ENCODE measurements around the gene CLEC4E. TPM values are rescaled to one million over a fixed set of nuclear protein-coding genes. Genes with fewer than 3 reads are reported as not detected.
"Not testable (repeated sequence)": the region's sequence is repeated elsewhere in the genome, so short reads cannot be mapped to it uniquely, and the experiment has no call there.

The CLEC4E gene, protein sequence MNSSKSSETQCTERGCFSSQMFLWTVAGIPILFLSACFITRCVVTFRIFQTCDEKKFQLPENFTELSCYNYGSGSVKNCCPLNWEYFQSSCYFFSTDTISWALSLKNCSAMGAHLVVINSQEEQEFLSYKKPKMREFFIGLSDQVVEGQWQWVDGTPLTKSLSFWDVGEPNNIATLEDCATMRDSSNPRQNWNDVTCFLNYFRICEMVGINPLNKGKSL
- total RNA-seq (1 to 10 TPM in 1 of 2 donors, under 1 TPM in 1; 0.28 to 1.6 TPM), polyA plus RNA-seq (ENCODE audit: insufficient read length in 2 of 2) (not detected)
- long read RNA-seq, donor 1 = 0 reads
- long read RNA-seq, donor 2 = 0 reads
- long read RNA-seq, donor 3 = 0 reads
- long read RNA-seq, donor 4 = 0 reads

DNA sequence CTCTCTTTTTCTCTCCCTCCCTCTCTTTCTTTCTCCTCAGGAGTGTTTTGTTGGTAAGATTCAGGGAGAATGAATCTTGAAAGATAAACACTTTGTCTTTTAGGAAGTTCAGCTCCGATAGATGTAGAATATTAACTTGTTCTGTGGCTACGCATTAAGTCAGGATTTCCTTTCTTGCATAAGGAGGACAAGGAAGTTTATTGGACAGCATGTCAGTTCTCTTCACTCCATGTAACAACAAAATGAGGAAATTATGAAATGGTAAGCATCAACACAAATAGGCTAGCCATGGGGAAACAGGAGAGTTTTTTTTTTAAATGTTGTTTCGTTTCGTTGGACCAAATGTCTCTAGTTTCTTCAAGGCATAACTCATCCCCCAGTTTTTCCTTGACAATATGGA is at the start of gene CLEC4E:
CLEC4E (minus strand) TSS at position 75 of the 400 bp plus-strand sequence. CDS start 108 bp downstream, outside the sequence.
- not testable (repeated sequence) for H3K36me3 ChIP-seq (ENCODE audit: control insufficient read depth, insufficient read depth, low read length); DNase-seq (ENCODE audit: low read depth in 4 of 6, low spot score in 6 of 6); H3K9me3 ChIP-seq (ENCODE audit: control insufficient read depth, insufficient read depth, low read length); H3K27ac ChIP-seq (ENCODE audit: low read depth, low read length); H3K4me3 ChIP-seq (ENCODE audit: low read depth, low read length); H3K4me1 ChIP-seq (ENCODE audit: control insufficient read depth, insufficient read depth, low read length); H3K27me3 ChIP-seq (ENCODE audit: control insufficient read depth, insufficient read depth, low read length)
- no CpG with 5 or more reads among the region's 4 CpGs for WGBS (ENCODE audit: insufficient coverage)

DNA sequence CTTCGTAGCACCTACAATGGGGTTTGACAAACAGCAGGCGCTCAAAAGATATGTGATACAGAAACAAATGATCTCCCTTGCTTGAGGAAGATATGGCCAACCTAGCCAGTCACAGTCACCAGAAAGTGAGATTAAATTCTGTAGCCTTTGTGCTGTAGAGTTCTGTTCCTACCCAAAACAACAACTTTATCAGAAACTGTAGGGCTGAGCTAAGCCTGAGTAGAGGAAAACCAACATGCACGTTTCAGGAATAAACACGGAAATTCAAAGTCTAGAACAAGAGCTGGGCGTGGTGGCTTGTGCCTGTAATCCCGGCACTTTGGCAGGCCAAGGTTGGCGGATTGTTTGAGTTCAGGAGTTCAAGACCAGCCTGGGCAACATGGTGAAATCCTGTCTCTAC is 49.0 kb upstream of the CLEC4E start:
- Histone ChIP-seq H3K9me3 (ENCODE audit: control insufficient read depth, insufficient read depth, low read length) (no peaks in the 10 kb centered on the region), H3K4me1 (ENCODE audit: control insufficient read depth, insufficient read depth, low read length) (no peaks in the 10 kb centered on the region), H3K4me3 (ENCODE audit: low read depth, low read length) (no peak overlapping the region), H3K36me3 (ENCODE audit: control insufficient read depth, insufficient read depth, low read length) (no peaks in the 10 kb centered on the region), H3K27ac (ENCODE audit: low read depth, low read length) (no peak overlapping the region), H3K27me3 (ENCODE audit: control insufficient read depth, insufficient read depth, low read length) (no peaks in the 10 kb centered on the region)
- WGBS (ENCODE audit: insufficient coverage) = 95% methylated on average over 6 of the region's 7 CpGs
- DNase-seq (ENCODE audit: low read depth in 4 of 6, low spot score in 6 of 6) = no peak

DNA sequence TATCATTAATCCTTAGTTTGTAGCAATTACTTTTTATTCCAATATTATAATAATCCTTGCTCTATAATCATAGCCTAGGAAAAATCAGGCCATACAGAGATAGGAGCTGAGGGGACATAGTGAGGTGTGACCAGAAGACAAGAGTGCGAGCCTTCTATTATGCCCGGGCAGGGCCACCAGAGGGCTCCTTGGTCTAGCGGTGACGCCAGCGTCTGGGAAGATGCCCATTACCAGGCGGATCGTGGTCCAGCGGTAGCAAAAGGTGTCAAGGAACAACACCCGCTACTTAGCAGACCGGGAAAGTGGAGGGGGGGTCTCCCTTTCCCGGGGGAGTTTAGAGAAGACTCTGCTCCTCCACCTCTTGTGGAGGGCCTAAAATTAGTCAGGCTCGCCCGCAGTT is 43.8 kb upstream of the CLEC4E start:
- not testable (repeated sequence) for H3K4me3 ChIP-seq (ENCODE audit: low read depth, low read length); DNase-seq (ENCODE audit: low read depth in 4 of 6, low spot score in 6 of 6); H3K27me3 ChIP-seq (ENCODE audit: control insufficient read depth, insufficient read depth, low read length); H3K27ac ChIP-seq (ENCODE audit: low read depth, low read length); H3K9me3 ChIP-seq (ENCODE audit: control insufficient read depth, insufficient read depth, low read length); H3K4me1 ChIP-seq (ENCODE audit: control insufficient read depth, insufficient read depth, low read length); H3K36me3 ChIP-seq (ENCODE audit: control insufficient read depth, insufficient read depth, low read length)
- 94% methylated on average over 11 of the region's 13 CpGs for WGBS (ENCODE audit: insufficient coverage)

DNA sequence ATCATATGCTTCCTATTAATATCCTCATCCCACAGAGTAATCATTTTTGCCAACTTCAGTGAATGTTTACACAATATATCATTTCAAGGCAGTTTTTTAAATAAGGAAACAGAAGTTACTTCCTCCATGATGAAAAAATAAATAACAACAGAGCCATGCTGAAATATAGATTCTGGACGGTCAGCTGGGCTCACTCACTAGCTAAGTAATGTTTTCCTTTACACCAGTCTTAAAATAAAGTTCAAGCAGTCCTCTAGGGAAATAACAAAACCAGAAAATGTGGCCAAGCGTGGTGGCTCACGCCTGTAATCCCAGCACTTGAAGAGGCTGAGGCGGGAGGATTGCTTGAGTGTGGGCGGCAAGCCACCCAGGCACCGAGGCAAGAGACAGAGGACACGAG is 43.3 kb upstream of the CLEC4E start:
- 90% methylated on average over 2 of the region's 7 CpGs for WGBS (ENCODE audit: insufficient coverage)
- Histone ChIP-seq H3K9me3 (ENCODE audit: control insufficient read depth, insufficient read depth, low read length) (no peaks in the 10 kb centered on the region), H3K27ac (ENCODE audit: low read depth, low read length) (no peak overlapping the region), H3K4me3 (ENCODE audit: low read depth, low read length) (no peak overlapping the region), H3K36me3 (ENCODE audit: control insufficient read depth, insufficient read depth, low read length) (no peaks in the 10 kb centered on the region), H3K4me1 (ENCODE audit: control insufficient read depth, insufficient read depth, low read length) (no peaks in the 10 kb centered on the region), H3K27me3 (ENCODE audit: control insufficient read depth, insufficient read depth, low read length) (no peaks in the 10 kb centered on the region)
- no peak for DNase-seq (ENCODE audit: low read depth in 4 of 6, low spot score in 6 of 6)

DNA sequence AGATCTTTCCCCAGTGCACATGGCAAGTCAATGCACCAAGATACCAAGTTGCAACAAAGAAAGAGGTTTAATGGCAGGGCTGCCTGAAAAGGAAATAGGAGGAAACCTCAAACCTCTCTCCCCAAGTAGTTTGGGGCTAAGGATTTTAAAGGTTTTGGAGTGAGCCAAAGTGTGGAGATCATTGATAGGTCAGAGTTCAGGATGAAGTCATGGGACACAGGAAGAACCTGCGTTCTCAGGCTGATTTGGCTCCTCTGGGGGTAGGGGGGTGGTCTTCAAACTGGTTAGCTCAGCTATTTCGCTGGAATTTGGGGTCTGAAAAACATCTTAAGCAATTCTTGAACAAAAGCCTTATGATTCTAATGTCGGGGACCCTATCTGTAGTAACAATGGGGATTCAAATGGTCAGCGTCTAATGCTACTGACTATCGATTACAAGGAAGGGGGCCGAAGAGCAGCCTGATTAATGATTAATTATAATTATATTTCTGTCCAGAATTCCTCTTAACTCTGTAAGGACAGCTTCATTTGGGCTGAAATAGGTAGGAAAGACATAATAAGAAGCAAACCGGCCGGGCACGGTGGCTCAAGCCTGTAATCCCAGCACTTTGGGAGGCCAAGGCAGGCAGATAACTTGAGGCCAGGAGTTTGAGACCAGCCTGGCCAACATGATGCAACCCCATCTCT is 40.5 kb upstream of the CLEC4E start:
- Histone ChIP-seq H3K27ac (ENCODE audit: low read depth, low read length) (no peak overlapping the region), H3K4me3 (ENCODE audit: low read depth, low read length) (no peak overlapping the region), H3K9me3 (ENCODE audit: control insufficient read depth, insufficient read depth, low read length) (no peaks in the 10 kb centered on the region), H3K36me3 (ENCODE audit: control insufficient read depth, insufficient read depth, low read length) (no peaks in the 10 kb centered on the region), H3K27me3 (ENCODE audit: control insufficient read depth, insufficient read depth, low read length) (no peaks in the 10 kb centered on the region), H3K4me1 (ENCODE audit: control insufficient read depth, insufficient read depth, low read length) (no peaks in the 10 kb centered on the region)
- DNase-seq (ENCODE audit: low read depth in 4 of 6, low spot score in 6 of 6) = no peak
- 75% methylated on average over 1 of the region's 9 CpGs for WGBS (ENCODE audit: insufficient coverage)

DNA sequence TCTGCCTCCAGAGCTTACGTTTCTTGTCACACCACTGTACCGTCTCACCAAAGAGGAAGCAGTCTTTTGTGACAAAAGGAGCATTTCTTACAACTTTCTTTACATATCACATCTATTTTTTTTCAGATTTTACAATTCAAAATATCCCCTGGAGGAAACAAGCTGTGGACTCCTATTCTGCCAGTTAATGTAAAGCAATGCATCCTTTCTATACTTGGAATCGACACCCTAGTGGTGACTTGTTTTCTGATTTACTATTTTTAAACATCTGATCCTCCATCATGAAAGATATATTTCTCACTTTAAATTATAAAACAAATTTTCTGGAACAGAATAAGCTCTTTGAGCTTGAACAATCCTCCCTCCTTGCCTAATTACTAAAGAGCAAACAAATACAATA is 37.2 kb upstream of the CLEC4E start:
- 100% methylated on average over 1 of the region's 3 CpGs for WGBS (ENCODE audit: insufficient coverage)
- no peaks in the 10 kb centered on the region for H3K4me1 ChIP-seq (ENCODE audit: control insufficient read depth, insufficient read depth, low read length)
- no peaks in the 10 kb centered on the region for H3K27me3 ChIP-seq (ENCODE audit: control insufficient read depth, insufficient read depth, low read length)
- H3K4me3 ChIP-seq (ENCODE audit: low read depth, low read length) = no peak overlapping the region
- no peak overlapping the region for H3K27ac ChIP-seq (ENCODE audit: low read depth, low read length)
- H3K36me3 ChIP-seq (ENCODE audit: control insufficient read depth, insufficient read depth, low read length) = no peaks in the 10 kb centered on the region
- H3K9me3 ChIP-seq (ENCODE audit: control insufficient read depth, insufficient read depth, low read length) = no peaks in the 10 kb centered on the region
- no peak for DNase-seq (ENCODE audit: low read depth in 4 of 6, low spot score in 6 of 6)

DNA sequence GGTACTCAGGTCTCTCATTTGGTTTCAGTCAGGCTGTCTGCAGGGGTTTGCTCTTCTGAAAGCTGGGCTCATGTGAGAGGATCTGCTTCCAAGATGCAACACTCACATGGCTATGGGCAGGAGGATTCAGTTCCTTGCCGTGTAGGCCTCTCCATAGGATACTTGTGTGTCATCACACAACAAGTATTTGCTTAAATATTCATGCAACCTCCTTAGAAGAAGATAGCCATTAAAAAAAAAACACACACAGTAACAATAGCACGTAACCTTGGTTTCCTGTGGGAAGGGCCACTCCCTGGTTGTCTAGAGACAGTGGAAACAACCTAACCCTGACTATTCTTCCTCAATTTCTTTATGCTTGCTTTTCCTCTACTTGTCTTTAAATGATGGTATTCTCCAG is 31.8 kb upstream of the CLEC4E start:
- Histone ChIP-seq H3K9me3 (ENCODE audit: control insufficient read depth, insufficient read depth, low read length) (no peaks in the 10 kb centered on the region), H3K4me1 (ENCODE audit: control insufficient read depth, insufficient read depth, low read length) (no peaks in the 10 kb centered on the region), H3K4me3 (ENCODE audit: low read depth, low read length) (no peak overlapping the region), H3K36me3 (ENCODE audit: control insufficient read depth, insufficient read depth, low read length) (no peaks in the 10 kb centered on the region), H3K27me3 (ENCODE audit: control insufficient read depth, insufficient read depth, low read length) (no peaks in the 10 kb centered on the region), H3K27ac (ENCODE audit: low read depth, low read length) (no peak overlapping the region)
- DNase-seq (ENCODE audit: low read depth in 4 of 6, low spot score in 6 of 6) = no peak
- WGBS (ENCODE audit: insufficient coverage) = no CpG with 5 or more reads among the region's 2 CpGs

DNA sequence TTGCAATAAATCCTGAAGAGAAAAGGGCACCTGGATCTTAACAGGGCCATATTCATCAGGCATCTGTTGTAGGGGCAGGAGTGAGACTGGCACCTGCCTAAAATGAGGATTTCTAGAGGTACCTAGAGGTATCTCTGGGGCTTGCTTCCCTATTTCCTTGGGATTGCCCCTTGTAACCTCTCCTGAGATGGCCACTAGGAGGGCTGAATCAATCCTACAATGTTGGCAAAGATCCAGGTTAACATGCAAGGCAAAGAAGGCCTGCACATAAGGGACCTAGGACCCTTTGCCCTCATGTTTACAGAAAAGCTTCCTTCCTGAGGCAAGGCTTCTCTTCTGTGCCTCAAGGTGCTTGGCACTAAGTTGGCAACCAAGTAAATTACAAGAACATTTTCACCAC is 25.8 kb upstream of the CLEC4E start:
- Histone ChIP-seq H3K27me3 (ENCODE audit: control insufficient read depth, insufficient read depth, low read length) (no peaks in the 10 kb centered on the region), H3K4me1 (ENCODE audit: control insufficient read depth, insufficient read depth, low read length) (no peaks in the 10 kb centered on the region), H3K27ac (ENCODE audit: low read depth, low read length) (no peak overlapping the region), H3K4me3 (ENCODE audit: low read depth, low read length) (no peak overlapping the region), H3K36me3 (ENCODE audit: control insufficient read depth, insufficient read depth, low read length) (no peaks in the 10 kb centered on the region), H3K9me3 (ENCODE audit: control insufficient read depth, insufficient read depth, low read length) (no peaks in the 10 kb centered on the region)
- DNase-seq (ENCODE audit: low read depth in 4 of 6, low spot score in 6 of 6) = no peak

DNA sequence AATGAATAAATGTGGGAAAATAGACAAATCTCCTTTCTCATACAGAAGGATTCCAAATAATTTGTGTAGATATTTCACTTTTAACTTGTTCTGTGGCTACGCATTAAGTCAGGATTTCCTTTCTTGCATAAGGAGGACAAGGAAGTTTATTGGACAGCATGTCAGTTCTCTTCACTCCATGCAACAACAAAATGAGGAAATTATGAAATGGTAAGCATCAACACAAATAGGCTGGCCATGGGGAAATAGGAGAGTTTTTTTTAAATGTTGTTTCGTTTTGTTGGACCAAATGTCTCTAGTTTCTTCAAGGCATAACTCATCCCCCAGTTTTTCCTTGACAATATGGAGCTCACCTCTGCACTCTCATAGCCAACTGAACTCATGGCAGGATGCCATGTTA is 25.3 kb upstream of the CLEC4E start:
- not testable (repeated sequence) for H3K27me3 ChIP-seq (ENCODE audit: control insufficient read depth, insufficient read depth, low read length); H3K27ac ChIP-seq (ENCODE audit: low read depth, low read length); H3K4me3 ChIP-seq (ENCODE audit: low read depth, low read length); H3K36me3 ChIP-seq (ENCODE audit: control insufficient read depth, insufficient read depth, low read length); DNase-seq (ENCODE audit: low read depth in 4 of 6, low spot score in 6 of 6); H3K9me3 ChIP-seq (ENCODE audit: control insufficient read depth, insufficient read depth, low read length); H3K4me1 ChIP-seq (ENCODE audit: control insufficient read depth, insufficient read depth, low read length)
- no CpG with 5 or more reads among the region's 2 CpGs for WGBS (ENCODE audit: insufficient coverage)

DNA sequence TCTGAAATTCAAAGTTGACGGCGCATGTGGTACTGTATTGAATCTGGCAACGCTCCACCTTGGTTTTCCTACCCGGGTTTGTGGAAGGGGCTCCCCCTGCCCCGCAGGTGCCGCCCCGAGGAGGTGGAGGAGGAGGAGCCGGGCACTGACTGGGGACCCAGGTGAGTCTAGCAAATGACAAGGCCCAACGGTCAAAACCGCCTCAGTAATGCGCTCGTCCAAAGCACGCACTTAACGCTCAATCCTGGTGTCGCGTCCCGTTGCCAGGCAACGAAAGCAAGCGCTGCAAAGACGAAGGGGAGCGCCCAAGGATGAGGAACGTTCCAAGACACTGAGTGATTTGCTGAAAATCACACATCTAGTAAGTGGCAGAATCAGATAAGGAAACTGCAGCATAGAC is 24.0 kb upstream of the CLEC4E start:
- H3K27me3 ChIP-seq (ENCODE audit: control insufficient read depth, insufficient read depth, low read length) = no peaks in the 10 kb centered on the region
- DNase-seq (ENCODE audit: low read depth in 4 of 6, low spot score in 6 of 6) = peak in 2 of 6 donors; percentile 34 to 42
- WGBS (ENCODE audit: insufficient coverage) = 62% methylated on average over 22 of the region's 22 CpGs
- no peaks in the 10 kb centered on the region for H3K9me3 ChIP-seq (ENCODE audit: control insufficient read depth, insufficient read depth, low read length)
- no peak overlapping the region for H3K27ac ChIP-seq (ENCODE audit: low read depth, low read length)
- no peaks in the 10 kb centered on the region for H3K36me3 ChIP-seq (ENCODE audit: control insufficient read depth, insufficient read depth, low read length)
- H3K4me1 ChIP-seq (ENCODE audit: control insufficient read depth, insufficient read depth, low read length) = no peaks in the 10 kb centered on the region
- no peak overlapping the region for H3K4me3 ChIP-seq (ENCODE audit: low read depth, low read length)

All from spinal cord (tissue), 10 donors.